Glutamatergic neuron (in vitro differentiated cells): ENCODE data around the gene EIF2B2. TPM values are rescaled to one million over a fixed set of nuclear protein-coding genes. Genes with fewer than 3 reads are reported as not detected.

Experiments used
- DNase-seq: peaks from one replicate; pipeline ENCODE4 v3.0.0; 2022
- H3K27ac Mint-ChIP-seq: one replicate; pipeline ENCODE4 v1.8.0; 2020; ENCODE audit warnings: mild to moderate bottlenecking, mixed read lengths, inconsistent platforms; ENCODE audit not compliant: unreplicated experiment
- H3K27me3 Mint-ChIP-seq: one replicate; pipeline ENCODE4 v1.8.0; 2020; ENCODE audit warnings: mild to moderate bottlenecking, moderate library complexity, mixed read lengths, inconsistent platforms; ENCODE audit not compliant: unreplicated experiment
- H3K36me3 Mint-ChIP-seq: one replicate; pipeline ENCODE4 v1.8.0; 2020; ENCODE audit warnings: mild to moderate bottlenecking, mixed read lengths, inconsistent platforms; ENCODE audit not compliant: unreplicated experiment
- H3K4me1 Mint-ChIP-seq: one replicate; pipeline ENCODE4 v1.8.0; 2020; ENCODE audit warnings: mild to moderate bottlenecking, low read depth, mixed read lengths, inconsistent platforms; ENCODE audit not compliant: unreplicated experiment
- H3K4me3 Mint-ChIP-seq: one replicate; pipeline ENCODE4 v1.8.0; 2020; ENCODE audit warnings: mild to moderate bottlenecking, mixed read lengths, inconsistent platforms; ENCODE audit not compliant: unreplicated experiment
- H3K9me3 Mint-ChIP-seq: one replicate; pipeline ENCODE4 v1.8.0; 2020; ENCODE audit warnings: mild to moderate bottlenecking, moderate library complexity, mixed read lengths, inconsistent platforms; ENCODE audit not compliant: unreplicated experiment
- total RNA-seq: library from RNA; stranded (reverse); fragmentation: NEBNext Ultra II Directional; extraction: Animal tissue kit (Norgen Biotek cat#: 25700); gene quantifications from one replicate; pipeline ENCODE4 v1.2.1, GENCODE V29; 2021; ENCODE audit not compliant: unreplicated experiment
- TF ChIP-seq, protein P1 (sequence below): fragments of 200-600 bp; sonication (generic); IDR thresholded peaks from one replicate; pipeline ENCODE4 v1.5.0; 2021; ENCODE audit not compliant: partially characterized antibody, unreplicated experiment

The EIF2B2 gene
- total RNA-seq, 1 donor from 2014 or later, result 39.6 TPM

- H3K4me1 Mint-ChIP-seq, result peaks cover 28% of the 10 kb centered on the region
- peaks cover 13% of the 10 kb centered on the region for H3K9me3 Mint-ChIP-seq
- H3K4me3 Mint-ChIP-seq, result peak overlapping the region; percentile 74
- H3K36me3 Mint-ChIP-seq, result no peaks in the 10 kb centered on the region
- DNase-seq, result no peak
- TF ChIP-seq, protein P1, sequence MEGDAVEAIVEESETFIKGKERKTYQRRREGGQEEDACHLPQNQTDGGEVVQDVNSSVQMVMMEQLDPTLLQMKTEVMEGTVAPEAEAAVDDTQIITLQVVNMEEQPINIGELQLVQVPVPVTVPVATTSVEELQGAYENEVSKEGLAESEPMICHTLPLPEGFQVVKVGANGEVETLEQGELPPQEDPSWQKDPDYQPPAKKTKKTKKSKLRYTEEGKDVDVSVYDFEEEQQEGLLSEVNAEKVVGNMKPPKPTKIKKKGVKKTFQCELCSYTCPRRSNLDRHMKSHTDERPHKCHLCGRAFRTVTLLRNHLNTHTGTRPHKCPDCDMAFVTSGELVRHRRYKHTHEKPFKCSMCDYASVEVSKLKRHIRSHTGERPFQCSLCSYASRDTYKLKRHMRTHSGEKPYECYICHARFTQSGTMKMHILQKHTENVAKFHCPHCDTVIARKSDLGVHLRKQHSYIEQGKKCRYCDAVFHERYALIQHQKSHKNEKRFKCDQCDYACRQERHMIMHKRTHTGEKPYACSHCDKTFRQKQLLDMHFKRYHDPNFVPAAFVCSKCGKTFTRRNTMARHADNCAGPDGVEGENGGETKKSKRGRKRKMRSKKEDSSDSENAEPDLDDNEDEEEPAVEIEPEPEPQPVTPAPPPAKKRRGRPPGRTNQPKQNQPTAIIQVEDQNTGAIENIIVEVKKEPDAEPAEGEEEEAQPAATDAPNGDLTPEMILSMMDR, result no peak
- peaks cover 12% of the 10 kb centered on the region for H3K27me3 Mint-ChIP-seq
- peak overlapping the region; percentile 48 for H3K27ac Mint-ChIP-seq
Observed at GRCh38 chr14:74979029-74979428, 23.7 kb upstream of the EIF2B2 start.

DNA sequence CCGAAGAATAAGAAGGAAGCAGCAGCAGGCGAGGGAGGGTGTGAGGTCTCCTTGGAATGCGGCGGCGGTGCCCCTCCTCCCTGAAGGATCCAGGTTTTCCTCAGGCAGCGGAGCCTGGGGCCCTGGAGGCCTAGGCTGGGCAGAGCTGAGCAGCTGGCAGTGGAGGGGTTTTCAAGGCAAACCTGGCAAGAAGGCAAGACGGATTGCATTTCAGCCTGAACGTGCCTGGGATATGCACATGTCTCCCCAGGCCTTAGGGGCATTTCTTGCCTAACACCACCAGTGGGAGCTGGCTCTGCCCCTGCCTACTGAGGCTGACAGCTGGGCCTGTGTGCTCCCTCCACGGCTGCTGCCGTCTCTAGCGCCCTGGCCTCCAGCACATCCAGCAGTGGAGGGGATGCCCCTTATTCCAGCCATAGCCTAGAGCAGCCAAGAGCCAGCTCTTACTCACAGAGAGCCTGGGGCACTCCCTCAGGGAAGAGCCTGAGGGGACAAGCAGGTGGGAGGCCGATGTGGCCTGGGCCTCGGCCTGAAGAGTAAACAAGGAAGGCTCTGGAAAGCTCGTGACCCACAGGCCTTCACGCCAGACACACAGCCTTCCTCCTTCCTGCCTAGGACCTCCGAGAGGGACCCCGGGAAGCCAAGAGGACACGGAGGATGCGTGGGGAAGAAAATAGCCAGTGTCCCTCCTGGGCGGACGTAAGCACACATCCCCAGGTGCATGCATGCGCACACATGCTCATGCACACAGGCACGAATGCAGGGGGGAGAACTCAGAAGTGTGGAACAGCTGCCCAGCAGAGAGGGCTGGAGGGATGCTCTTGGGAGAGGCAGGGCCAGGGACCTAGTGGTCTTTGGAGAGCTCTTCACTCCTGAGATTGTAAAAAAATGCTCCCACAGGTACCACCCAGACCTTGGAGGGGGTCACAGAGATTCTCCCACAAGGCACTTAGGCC, 23.0 kb upstream of the EIF2B2 start:
- H3K9me3 Mint-ChIP-seq, result peaks cover 11% of the 10 kb centered on the region
- H3K4me1 Mint-ChIP-seq, result peaks cover 25% of the 10 kb centered on the region
- TF ChIP-seq, protein P1, result no peak
- peaks cover 9% of the 10 kb centered on the region for H3K27me3 Mint-ChIP-seq
- no peaks in the 10 kb centered on the region for H3K36me3 Mint-ChIP-seq
- H3K4me3 Mint-ChIP-seq, result no peak overlapping the region
- peak overlapping the region; percentile 94 for H3K27ac Mint-ChIP-seq
- DNase-seq, result peak; percentile 69

DNA sequence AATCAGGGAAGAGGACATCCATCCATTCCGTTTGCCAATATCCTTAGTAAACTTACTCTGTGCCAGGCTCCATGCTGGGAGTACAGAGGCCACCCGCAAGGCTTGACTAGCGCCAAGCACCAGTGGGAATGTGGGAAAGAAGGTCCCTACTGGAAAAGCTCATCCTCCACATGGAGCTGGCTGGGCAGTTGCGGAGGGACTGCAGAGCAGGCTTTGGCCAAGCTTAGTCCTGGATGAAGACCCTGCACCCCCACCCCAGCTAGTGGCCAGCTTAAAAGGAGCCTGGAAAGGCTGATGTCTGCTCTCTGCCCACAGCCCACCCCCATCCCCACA, 22.4 kb upstream of the EIF2B2 start:
- Mint-ChIP-seq H3K27me3 (peaks cover 9% of the 10 kb centered on the region), H3K9me3 (peaks cover 11% of the 10 kb centered on the region), H3K36me3 (no peaks in the 10 kb centered on the region), H3K4me3 (no peak overlapping the region), H3K27ac (peak overlapping the region; percentile 94), H3K4me1 (peaks cover 23% of the 10 kb centered on the region)
- DNase-seq, result no peak
- TF ChIP-seq, protein P1, result no peak

- TF ChIP-seq, protein P1, result no peak
- peak overlapping the region; percentile 48 for H3K27ac Mint-ChIP-seq
- peaks cover 18% of the 10 kb centered on the region for H3K4me1 Mint-ChIP-seq
- peak overlapping the region; percentile 2 for H3K4me3 Mint-ChIP-seq
- DNase-seq, result peak; percentile 45
- peaks cover 10% of the 10 kb centered on the region for H3K9me3 Mint-ChIP-seq
- H3K27me3 Mint-ChIP-seq, result peaks cover 12% of the 10 kb centered on the region
- no peaks in the 10 kb centered on the region for H3K36me3 Mint-ChIP-seq
Observed at GRCh38 chr14:74980731-74981461, 21.8 kb upstream of the EIF2B2 start.

GRCh38 chr14:74981462-74981782, 21.3 kb upstream of the EIF2B2 start:
- H3K27ac Mint-ChIP-seq, result no peak overlapping the region
- H3K27me3 Mint-ChIP-seq, result peaks cover 12% of the 10 kb centered on the region
- H3K36me3 Mint-ChIP-seq, result no peaks in the 10 kb centered on the region
- TF ChIP-seq, protein P1, result no peak
- H3K4me1 Mint-ChIP-seq, result peaks cover 14% of the 10 kb centered on the region
- peaks cover 7% of the 10 kb centered on the region for H3K9me3 Mint-ChIP-seq
- no peak for DNase-seq
- peak overlapping the region; percentile 2 for H3K4me3 Mint-ChIP-seq
